Thyroid gland (tissue), 4 donors: ENCODE measurements around the gene TRABD2B.

ENCODE experiments used
- CTCF ChIP-seq, 6 experiments: fragments of 200-600 bp in 3 of 6; fragments of 450-650 bp in 3 of 6; sonication (generic) in 3 of 6; IDR thresholded peaks; one replicate each; pipeline ENCODE4 v1.5.1; 2016 to 2019; ENCODE audit warnings: antibody characterized with exemption in 6 of 6, mild to moderate bottlenecking in 2 of 6, inconsistent platforms in 1 of 6, moderate library complexity in 1 of 6
- POLR2A ChIP-seq, 2 donors: fragments of 450-650 bp; IDR thresholded peaks; one replicate each; pipeline ENCODE4 v1.6.1; 2017; ENCODE audit warnings: antibody characterized with exemption in 2 of 2, mild to moderate bottlenecking in 2 of 2, moderate library complexity in 1 of 2

GRCh38 chr1:47772960-47773682 lies 224.1 kb downstream of the TRABD2B start:
- TF ChIP-seq POLR2A (IDR thresholded peaks at IDR 0.05) (no peak), CTCF (IDR thresholded peaks at IDR 0.05) (no peak)
